Frontal cortex (tissue), 4 donors: ENCODE data around the gene ELANE. TPM values are rescaled to one million over a fixed set of nuclear protein-coding genes. Genes with fewer than 3 reads are reported as not detected.
"Not testable (repeated sequence)": the region's sequence is repeated elsewhere in the genome, so short reads cannot be mapped to it uniquely, and the experiment has no call there.

ENCODE experiments used
- DNase-seq, 2 donors: peaks; one replicate each; pipeline ENCODE4 v3.0.0; 2012; ENCODE audit warnings: low spot score in 2 of 2
- FAIRE-seq: peaks from 2 replicates; lab custom pipeline; 2012; peaks lifted over from hg19 to GRCh38; lab: Jason Lieb, UNC
- total RNA-seq: library from RNA; depleted of rRNA; stranded (reverse); fragments of >200 nt; gene quantifications from one replicate; pipeline ENCODE4 v1.2.3, GENCODE V29; 2014
- donor health status: control.
- donor health status: control.
- donor health status: control.

The ELANE gene
- total RNA-seq, 1 donor from 2014 or later, result not detected

DNA sequence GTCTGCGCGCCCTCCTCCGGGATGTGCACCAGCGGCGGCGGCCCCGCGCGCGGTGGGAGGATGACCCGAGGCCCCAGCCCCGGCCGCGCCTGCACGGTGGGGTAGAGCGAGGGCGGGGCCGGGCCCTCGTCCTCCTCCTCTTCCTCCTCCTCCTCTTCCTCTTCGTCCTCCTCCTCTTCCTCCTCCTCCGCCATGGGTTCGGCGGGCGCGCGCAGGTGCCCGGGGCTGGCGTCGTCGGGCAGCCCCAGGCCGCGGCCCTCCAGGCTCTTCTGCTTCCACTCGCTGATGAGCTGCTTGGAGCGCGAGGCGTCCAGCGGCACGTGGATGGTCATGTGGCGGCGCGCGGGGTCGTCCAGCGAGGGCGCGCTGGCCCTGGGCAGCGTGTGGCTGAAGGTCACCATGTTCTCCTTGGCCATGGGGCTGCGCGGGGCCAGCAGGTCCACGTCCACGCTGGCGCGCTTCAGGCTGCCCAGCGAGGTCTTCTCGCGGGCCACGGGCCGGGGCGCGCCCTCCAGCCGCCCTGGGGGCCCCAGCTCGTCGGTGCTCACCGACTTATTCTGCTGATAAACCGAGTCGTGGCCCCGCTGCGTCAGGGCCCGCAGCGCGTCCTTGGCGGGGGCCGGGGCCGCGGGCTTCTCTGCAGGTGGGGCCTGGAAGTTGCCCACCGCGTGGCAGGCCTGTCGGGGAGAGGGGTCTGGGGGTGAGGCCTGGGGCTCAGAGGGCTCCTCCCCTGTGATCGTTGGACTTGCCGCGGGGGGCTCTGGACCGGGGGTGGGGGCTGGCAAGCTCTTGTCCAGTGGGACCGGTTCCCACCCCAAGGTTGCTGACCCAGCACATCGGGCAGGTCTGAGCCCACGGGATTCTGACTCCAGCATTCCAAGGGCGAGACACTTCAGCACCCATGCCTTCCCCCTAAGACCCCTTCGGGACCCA, 38.6 kb upstream of the ELANE start:
- DNase-seq, result no peak
- no peak for FAIRE-seq

DNA sequence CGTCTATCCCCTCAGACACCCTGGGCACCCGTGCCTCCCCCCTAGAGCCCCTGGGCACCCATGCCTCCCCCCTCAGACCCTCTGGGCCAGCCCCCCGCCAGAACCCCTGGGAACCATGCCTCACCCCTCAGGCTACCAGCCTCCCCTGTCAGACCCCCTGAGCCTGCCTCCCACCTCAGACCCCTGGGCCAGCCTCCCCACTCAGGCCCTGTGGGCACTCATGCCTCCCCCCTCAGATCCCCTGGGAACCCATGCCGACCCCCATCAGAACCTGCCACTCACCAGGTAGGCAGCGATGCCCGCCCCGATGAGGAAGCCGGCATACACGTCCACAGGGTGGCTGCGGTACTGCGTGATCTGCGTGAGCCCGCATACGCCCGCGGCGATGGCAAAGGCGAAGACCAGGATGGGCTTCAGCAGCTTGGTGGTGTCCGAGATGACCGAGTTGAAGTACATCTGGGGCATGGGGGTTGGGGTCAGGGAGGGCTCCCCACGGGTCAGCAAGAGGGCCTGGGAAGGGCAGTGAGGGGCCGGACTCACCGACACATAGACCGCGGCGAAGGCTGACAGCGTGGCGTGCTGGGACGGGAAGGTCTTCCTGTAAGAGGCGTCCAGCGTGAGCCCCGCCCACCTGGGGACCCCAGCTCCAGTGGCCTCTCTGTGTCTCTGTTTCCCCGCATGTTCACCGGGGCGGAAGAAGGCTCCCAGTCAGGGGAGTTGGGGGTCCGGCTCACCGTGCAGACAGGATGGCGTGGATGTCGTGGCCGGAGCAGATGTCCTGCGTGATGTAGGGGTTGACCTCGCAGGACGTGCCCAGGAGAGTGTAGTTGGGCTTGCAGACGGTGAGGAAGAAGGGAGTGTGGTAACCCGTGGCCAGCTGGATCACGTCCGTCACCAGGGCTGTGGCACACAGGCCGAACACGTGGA, 37.7 kb upstream of the ELANE start:
- DNase-seq (no peak), FAIRE-seq (no peak)

GRCh38 chr19:815079-815774, 36.9 kb upstream of the ELANE start:
- DNase-seq, result no peak
- FAIRE-seq, result no peak

DNA sequence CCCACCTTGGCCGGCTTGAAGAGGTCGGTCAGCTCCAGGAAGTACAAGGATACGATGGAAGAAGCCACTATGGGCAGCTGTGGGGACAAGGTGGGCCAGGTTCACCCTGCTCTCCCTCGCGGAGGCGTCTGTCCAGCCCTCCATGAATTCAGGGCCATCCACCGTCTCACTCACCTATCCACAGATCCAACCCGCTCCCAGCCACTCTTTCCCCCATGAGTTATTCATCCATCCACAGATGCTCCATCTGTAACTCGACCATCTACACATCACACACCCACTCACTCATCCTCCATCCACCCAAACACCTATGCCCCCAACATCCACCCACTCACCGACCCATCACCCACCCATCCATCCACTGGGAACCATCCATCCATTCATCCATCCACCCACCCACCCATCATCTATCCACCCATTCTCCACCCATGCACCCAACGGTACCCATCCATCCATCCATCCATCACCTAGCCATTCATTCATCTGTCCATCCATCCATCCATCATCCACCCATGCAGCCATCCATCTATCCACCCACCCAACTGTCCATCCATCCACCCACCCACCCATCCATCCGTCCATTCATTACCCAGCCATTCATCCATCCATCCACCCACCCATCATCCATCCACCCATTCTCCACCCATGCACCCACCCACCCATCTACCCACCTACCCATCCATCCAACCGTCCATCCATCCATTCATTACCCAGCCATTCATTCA, 36.2 kb upstream of the ELANE start:
- FAIRE-seq, result no peak
- DNase-seq, result no peak

DNA sequence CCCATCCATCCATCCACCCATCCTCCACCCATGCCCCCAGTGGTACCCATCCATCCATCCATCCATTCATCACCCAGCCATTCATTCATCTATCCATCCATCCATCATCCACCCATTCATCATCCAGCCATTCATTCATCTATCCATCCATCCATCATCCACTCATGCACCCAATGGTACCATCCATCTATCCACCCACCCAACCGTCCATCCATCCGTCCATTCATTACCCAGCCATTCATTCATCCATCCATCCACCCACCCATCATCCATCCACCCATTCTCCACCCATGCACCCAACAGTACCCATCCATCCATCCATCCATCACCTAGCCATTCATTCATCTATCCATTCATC, 35.6 kb upstream of the ELANE start:
- DNase-seq (no peak), FAIRE-seq (no peak)

- FAIRE-seq, result not testable (repeated sequence)
These were observed 31.9 kb upstream of the ELANE start for GRCh38 chr19:820212-820611.

GRCh38 chr19:821231-821824, 30.8 kb upstream of the ELANE start:
- FAIRE-seq (no peak), DNase-seq (peak in 1 of 2 donors; percentile 49)

More at GRCh38 chr19:820212-820611, 31.9 kb upstream of the ELANE start:
- not testable (repeated sequence) for DNase-seq

DNA sequence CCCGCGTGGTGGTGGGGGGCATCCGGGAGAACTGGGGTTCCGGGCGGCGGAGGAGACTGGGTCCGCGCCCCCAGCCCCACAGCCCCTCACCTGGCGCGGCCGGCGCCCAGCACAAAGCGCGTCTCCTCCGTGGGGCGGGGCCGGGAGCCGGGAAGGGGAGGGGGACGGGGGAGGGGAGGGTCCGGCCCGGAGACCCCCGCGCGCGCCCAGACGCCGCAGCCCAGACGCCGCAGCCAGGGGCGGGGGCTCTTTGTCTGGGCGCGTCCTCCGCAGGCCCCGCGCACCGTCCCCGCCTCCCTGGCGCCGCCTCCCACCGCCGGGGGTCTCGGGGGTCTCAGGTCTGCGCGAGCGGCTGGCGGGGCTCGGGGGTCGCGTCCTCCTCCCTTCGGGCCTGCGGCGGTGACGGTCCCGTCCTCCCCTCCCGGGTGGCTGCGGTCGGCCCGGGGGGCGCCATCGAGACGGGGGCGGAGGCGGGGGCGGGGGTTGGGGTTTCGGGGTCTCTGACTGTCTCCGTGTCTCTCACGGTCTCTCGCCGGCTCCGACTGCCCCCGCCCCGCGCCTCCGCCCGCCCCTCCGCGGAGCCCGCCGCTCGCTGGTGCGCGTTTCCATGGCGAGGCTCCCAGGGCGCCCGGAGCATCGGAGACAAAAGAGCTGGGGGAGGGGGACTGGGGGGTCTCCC, 30.1 kb upstream of the ELANE start, which contains the start of gene PLPPR3:
Gene PLPPR3, minus strand, starts transcription at position 131 of the 679 bp plus-strand sequence. CDS start 396 bp downstream, outside the sequence.
- FAIRE-seq (no peak), DNase-seq (peak in 1 of 2 donors; percentile 55)

GRCh38 chr19:823565-824121, 28.5 kb upstream of the ELANE start:
- FAIRE-seq (no peak), DNase-seq (peak in 1 of 2 donors; percentile 26)

- FAIRE-seq, result no peak
- no peak for DNase-seq
These were observed 27.2 kb upstream of the ELANE start for GRCh38 chr19:824885-825284.

DNA sequence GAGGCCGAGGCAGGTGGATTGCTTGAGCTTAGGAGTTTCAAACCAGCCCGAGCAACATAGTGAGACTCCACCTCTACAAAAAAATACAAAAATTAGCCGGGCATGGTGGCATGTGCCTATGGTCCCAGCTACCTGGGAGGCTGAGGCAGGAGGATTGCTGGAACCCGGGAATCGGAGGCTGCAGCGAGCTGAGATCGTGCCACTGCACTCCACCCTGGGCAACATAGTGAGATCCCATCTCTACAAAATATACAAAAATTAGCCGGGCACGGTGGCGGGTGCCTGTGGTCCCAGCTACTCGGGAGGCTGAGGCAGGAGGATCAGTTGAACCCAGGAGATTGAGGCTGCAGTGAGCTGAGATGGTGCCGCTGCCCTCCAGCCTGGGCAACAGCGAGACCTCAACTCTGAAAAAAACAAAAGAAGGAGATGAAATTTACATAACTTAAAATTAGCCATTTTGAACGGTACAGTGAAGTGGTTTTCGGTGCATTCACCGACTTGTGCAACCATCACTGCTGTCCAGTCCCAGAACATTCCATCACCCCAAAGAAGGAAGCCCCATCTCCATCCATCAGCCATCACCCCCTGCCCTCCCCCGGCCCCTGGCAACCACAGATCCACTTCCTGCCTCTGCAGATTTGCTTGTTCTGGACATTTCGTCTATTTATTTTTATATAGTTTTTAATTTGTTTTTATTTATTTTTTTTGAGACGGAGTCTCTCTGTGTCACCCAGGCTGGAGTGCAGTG, 26.0 kb upstream of the ELANE start:
- DNase-seq (no peak), FAIRE-seq (no peak)

- no peak for FAIRE-seq
These were observed 24.8 kb upstream of the ELANE start for GRCh38 chr19:827314-827709.

DNA sequence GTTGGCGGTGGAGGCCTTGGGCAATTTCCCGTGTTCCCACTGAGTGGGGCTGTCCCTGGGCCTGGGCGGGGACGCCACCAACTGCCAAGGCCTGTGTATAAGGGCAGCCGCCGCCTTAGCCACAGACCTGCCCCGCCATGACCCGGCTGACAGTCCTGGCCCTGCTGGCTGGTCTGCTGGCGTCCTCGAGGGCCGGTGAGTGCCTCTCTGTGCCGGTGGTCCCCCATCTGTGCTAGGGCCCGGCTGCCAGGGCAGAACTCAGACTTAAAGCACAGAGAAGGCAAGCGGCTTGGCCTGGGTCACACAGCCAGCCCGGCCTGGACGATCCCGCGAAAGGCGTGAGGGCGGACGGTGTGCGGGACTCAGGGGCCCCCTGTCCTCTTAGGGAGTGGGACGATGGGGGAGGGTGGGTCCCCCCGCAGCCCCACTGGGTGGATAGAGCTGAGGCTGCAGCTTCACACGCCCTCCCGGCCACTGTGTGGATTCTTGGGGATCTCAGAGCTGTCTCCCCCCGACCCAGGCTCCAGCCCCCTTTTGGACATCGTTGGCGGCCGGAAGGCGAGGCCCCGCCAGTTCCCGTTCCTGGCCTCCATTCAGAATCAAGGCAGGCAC, 24.3 kb upstream of the ELANE start, which contains the start of gene AZU1:
Gene AZU1, plus strand, starts transcription at position 128 of the 612 bp plus-strand sequence. Its CDS starts 10 bp downstream, at position 138.
- no peak for FAIRE-seq
- no peak for DNase-seq

More at GRCh38 chr19:827314-827709, 24.8 kb upstream of the ELANE start:
- DNase-seq, result no peak

GRCh38 chr19:829129-829758, 22.9 kb upstream of the ELANE start:
- FAIRE-seq, result no peak
- no peak for DNase-seq

DNA sequence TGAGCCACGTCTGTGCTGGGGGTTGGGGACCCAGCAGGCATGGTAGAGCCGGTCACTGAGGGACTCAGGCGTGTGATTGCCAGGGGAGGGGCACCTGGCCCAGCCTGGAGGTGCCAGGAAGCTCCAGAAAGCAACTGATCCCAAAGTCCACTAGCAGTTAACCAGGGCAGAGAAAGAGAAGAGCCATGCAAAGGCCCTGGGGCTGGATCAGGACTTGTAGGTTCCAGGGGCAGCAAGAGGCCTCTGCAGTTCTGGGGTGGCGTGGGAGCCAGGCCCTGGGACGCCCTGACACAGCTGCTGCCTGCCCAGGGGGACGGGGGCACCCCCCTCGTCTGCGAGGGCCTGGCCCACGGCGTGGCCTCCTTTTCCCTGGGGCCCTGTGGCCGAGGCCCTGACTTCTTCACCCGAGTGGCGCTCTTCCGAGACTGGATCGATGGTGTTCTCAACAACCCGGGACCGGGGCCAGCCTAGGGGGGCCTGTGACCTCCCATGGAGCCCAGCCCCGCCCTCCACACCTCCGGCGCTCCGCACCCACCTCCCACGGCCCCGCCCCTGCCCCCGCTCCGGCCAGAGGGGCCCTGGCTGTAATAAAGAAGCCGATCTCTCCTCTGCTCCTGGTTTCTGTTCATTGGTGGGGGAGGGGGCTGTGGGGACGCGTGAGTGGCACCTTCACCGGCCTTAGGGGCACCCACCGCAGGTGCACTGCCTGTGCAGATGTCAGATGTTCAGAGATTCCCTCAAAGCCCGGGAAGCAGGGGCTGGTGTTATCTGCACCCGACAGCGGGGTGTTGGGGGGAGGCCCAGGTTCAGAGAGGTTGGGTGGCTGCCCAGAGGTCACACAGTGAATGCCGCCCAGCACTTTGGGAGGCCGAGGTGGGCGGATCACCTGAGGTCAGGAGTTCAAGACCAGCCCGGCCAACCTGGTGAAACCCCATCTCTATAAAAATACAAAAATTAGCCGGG, 20.4 kb upstream of the ELANE start:
- no peak for DNase-seq
- FAIRE-seq, result no peak
